T-helper 1 cell (primary cell): Measurements from ENCODE around the gene YIPF7.

Source experiments
- DNase-seq, 5 donors: peaks; one replicate each; pipeline ENCODE4 v3.0.0-alpha.2; 2012 to 2020

Gene YIPF7

DNA sequence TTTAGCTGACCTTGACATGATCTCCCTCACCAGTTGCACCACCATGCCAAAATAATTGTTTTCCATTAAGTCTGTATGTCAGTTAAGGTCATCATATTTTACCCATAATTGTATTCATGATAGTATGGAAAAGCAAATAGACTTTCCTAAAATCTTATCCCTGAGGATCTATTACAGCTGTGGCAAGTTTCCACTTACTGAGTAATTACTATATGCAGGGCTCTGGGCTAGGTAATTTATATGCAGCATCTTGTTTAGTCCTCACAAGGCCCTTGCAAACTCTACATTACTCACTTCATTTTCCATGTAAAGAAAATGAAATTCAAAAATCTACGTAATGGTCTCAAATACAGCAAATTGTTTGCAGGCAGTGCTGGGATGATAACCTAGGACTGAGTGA is 34.8 kb downstream of the YIPF7 start:
- DNase-seq, result no peak

DNA sequence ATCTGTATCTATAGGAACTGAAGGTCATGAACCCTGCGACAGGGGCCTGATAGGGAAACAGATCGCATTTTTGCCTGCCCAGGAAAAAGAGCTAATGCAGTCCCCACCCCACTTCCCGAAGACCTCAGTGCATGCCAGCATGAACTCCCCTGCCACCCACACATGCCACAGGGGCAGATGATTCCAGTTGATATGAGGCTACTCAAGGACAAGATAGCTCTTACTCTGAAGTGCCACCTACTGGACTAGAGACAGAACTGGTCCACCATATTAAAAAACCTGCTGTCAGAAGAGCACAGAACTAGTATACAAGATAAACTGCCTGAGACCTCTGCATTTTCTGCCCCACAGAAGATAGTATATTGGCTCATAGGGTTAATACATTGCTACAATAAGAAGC is 68.0 kb downstream of the YIPF7 start:
- DNase-seq, result no peak

DNA sequence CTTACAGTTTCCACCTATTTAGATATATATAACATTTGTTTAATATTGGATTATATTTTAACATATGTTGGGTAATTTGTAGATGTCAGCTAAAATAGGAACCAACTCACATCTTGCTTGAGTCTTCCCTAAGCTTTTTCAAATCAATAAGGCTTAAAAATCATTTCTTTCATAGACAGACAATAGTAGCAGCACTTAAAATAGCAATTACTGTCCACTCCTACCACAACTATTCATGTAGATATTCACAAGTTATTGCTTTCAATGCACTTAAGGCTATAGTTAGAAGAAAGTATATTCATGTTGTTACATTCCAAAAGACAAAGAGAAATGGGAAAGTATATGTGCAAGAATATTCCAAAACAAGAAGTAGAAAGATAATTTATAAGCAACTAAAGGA is 71.2 kb downstream of the YIPF7 start:
- no peak for DNase-seq

GRCh38 chr4:44578954-44579353 is 72.5 kb downstream of the YIPF7 start:
- no peak for DNase-seq
